Left kidney (tissue), 2 donors: ENCODE results near the gene INAVA. TPM values are rescaled to one million over a fixed set of nuclear protein-coding genes. Genes with fewer than 3 reads are reported as not detected.
"Not testable (repeated sequence)": the region's sequence is repeated elsewhere in the genome, so short reads cannot be mapped to it uniquely, and the experiment has no call there.

Source experiments
- DNase-seq: peaks from one replicate; pipeline ENCODE4 v3.0.0-alpha.2; 2013
- polyA plus RNA-seq: library from polyadenylated mRNA; unstranded; fragments of 120-200 nt; gene quantifications from one replicate; pipeline ENCODE4 v1.2.1, GENCODE V29; 2013; ENCODE audit not compliant: insufficient read length

INAVA gene
- polyA plus RNA-seq, 1 donor: 33.8 TPM

- no peak for DNase-seq
These were observed 22.7 kb downstream of the INAVA start for GRCh38 chr1:200917291-200917817.

GRCh38 chr1:200918006-200918405 lies 23.3 kb downstream of the INAVA start:
- DNase-seq: no peak

- DNase-seq: no peak
These were observed 24.7 kb downstream of the INAVA start for GRCh38 chr1:200919386-200919785.

GRCh38 chr1:200921571-200922110 lies 26.9 kb downstream of the INAVA start:
- no peak for DNase-seq

GRCh38 chr1:200922406-200922805 lies 27.7 kb downstream of the INAVA start:
- DNase-seq: no peak

GRCh38 chr1:200923601-200924000 lies 28.9 kb downstream of the INAVA start:
- DNase-seq: no peak

- DNase-seq: no peak
These were observed 31.1 kb downstream of the INAVA start for GRCh38 chr1:200925831-200926230.

- no peak for DNase-seq
These were observed 35.0 kb downstream of the INAVA start for GRCh38 chr1:200929530-200930278.

- not testable (repeated sequence) for DNase-seq
These were observed 35.6 kb downstream of the INAVA start for GRCh38 chr1:200930285-200930684.

GRCh38 chr1:200931776-200932175 lies 37.1 kb downstream of the INAVA start:
- no peak for DNase-seq

GRCh38 chr1:200934676-200935245 lies 40.1 kb downstream of the INAVA start:
- no peak for DNase-seq

GRCh38 chr1:200935286-200935962 lies 40.7 kb downstream of the INAVA start:
- DNase-seq: not testable (repeated sequence)

- DNase-seq: no peak
These were observed 44.3 kb downstream of the INAVA start for GRCh38 chr1:200938955-200939354.

GRCh38 chr1:200945111-200945510 lies 50.4 kb downstream of the INAVA start:
- no peak for DNase-seq

- no peak for DNase-seq
These were observed 52.4 kb downstream of the INAVA start for GRCh38 chr1:200947059-200947566.

- DNase-seq: no peak
These were observed 54.9 kb downstream of the INAVA start for GRCh38 chr1:200949626-200950025.

GRCh38 chr1:200951016-200951415 lies 56.3 kb downstream of the INAVA start:
- no peak for DNase-seq

GRCh38 chr1:200954434-200954833 lies 59.7 kb downstream of the INAVA start:
- DNase-seq: no peak

GRCh38 chr1:200958597-200958996 lies 63.9 kb downstream of the INAVA start:
- DNase-seq: no peak

GRCh38 chr1:200959411-200959921 lies 64.8 kb downstream of the INAVA start:
- DNase-seq: no peak

- DNase-seq: no peak
These were observed 65.7 kb downstream of the INAVA start for GRCh38 chr1:200960236-200960947.

GRCh38 chr1:200960948-200961340 lies 66.2 kb downstream of the INAVA start:
- no peak for DNase-seq
